Endothelial cell of hepatic sinusoid (primary cell): ENCODE measurements around the gene SLC4A11.
"Not testable (repeated sequence)": the region's sequence is repeated elsewhere in the genome, so short reads cannot be mapped to it uniquely, and the experiment has no call there.

Experiments
- in situ Hi-C: cut with HindIII; loops from 2 replicates; pipeline ENCODE4 v1.10.0; 2017; ENCODE audit warnings: low sequenced_read_pairs

Gene SLC4A11

DNA sequence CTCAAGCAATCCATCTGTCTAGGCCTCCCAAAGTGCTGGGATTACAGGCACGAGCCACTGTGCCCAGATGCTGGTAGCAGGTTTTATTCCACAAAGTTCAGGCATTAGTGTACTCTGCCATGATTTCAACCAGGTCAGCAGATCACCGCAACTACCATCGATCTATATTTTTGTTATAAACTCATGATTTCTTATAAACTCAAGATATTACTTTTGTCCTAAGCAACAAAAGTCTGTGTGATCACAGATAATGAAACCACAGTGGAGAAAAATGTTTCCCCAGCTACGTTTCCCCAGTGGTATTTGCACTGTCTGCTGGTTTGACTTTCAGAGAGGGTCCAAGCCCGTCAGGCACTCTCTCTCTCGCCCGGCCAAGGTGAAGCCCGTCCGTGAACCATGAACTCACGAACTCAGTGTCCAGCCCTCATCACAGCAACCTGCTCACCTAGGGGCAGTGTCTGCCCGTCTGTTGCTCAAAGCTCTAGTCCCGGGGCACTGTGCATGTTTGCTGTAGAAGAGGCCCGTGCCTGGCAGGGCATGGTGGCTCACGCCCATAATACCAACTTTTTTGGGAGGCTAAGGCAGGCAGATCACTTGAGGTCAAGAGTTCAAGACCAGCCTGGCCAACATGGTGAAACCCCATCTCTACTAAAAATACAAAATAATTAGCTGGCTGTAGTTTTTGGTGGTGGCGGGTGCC is 7.0 kb downstream of the SLC4A11 start:
- in situ Hi-C loops: no loop called here

DNA sequence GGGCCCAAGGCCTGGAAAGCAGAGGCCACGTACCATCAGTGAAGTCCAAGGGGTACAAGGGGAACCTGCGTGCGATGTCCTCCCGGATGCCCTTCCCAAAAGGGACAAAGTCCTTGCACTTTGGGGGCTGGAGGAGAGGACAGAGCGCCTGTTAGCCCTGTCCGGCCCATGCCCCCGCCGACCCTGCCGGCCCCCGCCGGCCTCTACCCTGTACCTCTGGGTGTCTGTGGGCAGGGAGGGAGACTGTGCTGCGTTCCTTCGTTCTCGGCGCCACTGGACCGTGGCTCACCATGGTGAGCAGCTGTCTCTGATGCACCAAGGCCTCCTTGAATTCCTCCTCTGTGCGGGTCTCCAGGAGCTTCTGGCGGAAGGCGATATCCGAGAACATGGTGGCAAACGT is 7.9 kb downstream of the SLC4A11 start:
- in situ Hi-C loops: no loop called here

DNA sequence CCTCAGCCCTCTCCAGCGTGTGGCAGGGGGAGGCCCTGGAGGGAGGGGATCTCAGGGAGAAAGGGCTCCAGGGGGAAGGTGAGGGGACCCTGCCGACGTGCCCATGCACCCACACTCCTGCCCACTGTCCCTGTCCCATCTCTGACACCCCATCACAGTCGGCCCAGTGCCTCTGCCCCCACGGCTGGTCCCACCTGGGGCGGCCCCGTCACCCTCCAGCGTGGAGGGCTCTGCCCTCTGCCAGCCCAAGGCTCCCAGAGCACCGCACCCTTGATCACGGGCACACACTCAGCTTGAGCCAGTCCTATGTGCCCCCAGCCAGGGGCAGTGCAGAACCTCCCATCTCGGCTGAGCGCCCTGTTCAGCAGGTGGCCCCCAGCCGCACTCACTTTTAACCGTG is 9.2 kb downstream of the SLC4A11 start:
- in situ Hi-C loops: no loop called here

DNA sequence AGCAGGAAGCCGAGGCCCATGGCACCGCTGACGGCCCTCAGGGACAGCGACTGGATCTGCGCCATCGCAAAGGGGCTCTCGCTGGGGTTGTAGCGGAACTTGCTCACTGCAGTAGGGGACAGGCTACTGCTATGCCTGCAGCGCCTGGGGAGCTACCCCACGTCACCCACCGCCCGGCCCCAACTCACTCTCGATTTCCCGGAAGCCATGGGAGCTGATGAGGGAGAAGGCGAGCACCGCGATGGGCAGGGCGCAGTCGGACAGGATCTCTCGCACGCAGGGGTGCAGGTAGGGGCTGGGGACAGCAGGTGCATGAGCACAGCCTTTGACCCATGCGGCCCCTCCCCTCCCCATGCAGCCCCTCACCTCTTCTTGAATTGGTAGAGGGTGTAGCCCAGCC is 9.8 kb downstream of the SLC4A11 start:
- in situ Hi-C loops: no loop called here

DNA sequence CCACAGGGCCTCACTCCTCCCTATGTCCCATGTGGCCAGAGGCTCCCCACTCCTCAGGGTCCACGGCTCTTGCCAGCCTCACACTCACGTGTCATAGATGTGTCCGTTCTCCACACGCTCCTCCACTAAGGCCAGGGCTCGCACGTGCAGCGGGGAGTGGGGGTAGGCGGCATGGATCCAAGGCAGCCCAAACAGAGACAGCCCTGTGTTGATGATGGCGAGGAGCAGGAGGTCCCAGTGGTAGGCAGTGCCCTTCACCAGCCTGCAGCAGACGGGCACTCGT is 10.3 kb downstream of the SLC4A11 start:
- in situ Hi-C loops: no loop called here

DNA sequence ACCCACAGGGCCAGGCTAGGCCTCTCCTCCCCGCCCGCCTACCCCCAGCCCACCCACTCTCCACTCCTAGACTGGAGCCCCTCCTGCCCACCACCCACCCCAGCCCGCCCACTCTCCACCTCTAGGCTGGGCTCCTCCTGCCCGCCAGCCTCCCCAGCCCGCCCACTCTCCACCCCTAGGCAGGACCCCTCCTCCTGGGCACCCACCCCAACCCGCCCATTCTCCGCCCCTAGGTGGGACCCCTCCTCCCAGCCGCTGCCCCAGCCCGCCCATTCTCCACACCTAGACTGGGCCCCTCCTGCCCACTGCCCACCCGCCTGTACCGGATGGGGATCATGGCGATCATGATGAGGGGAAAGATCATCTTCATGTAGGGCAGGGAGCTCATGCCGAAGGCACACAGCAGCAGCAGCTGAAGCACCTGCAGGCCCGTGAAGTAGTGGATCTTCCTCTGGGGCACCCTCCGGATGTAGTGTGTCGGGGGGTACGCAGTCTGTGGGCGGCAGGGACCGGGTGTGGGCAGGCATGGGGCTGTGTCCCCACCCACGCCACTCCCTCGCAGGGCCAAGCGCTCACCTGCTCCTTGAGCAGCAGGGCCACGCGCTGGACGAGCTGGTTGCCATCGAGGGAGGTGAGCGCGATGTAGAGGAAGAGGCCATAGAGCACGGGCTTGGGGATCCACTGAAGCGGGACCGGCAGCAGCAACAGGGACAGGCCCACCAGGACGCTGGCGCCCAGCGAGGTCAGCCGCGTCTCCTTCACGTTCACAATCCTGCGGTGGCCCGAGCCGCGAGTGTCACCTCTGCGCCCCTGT is 10.8 kb downstream of the SLC4A11 start:
- in situ Hi-C loops: no loop called here

DNA sequence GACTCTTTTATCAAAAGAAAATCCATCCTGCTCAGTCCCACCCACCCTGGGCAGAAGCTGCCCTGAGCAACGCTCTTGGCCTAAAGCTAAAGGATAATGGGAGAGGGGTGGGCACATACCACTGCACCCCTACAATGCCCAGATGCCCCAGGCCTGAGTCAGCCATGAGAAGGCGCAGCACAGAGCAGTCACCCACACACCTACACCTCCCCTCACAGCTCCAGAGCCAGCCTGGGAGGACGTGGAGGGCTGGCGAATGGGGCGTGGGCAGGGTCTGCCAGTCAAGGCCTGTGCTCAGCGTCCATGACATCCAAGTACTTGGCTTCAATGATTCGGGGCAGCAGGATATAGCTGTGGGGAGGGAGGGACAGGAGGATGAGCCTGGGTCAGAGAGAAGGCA is 11.5 kb downstream of the SLC4A11 start:
- in situ Hi-C loops: no loop called here

DNA sequence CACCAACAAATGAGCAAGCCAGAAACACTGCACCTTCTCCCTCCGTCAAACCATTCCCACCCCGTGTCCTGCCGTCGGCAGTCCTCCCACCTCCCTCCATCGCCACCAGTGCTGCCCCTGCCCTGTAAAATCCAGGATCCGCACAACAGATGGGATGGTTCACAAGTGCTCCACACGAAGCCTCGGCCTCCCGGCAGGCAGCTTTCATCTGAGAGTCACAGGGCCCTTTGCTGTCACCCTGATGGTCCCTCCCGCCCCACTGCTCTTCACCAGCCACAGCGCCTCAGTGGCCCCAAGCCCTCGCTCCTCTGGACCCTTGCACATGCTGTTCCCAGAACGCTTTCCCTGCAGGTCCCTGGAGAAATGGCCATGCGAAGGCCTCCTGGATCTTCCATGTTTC is 12.1 kb downstream of the SLC4A11 start:
- in situ Hi-C loops: no loop called here

DNA sequence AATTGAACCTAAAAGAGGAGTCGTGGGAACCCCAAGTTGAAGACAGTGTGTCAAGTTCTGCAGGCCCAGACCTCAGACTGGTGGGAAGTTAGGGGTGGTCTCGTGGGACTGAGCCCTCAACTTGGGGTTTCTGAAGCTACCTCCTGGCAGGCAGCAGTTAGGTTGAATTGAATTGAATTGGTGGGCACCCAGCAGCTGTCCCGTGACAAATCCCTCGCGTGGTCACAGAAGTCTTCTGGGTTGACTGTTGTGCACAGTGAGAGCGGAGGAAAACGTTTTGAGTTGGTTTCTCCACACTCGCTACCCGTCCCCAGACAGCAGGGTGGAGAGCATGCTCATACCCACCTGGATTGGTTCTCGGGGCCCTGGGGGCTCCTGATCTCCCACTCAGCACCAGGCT is 12.9 kb downstream of the SLC4A11 start:
- in situ Hi-C loops: no loop called here

DNA sequence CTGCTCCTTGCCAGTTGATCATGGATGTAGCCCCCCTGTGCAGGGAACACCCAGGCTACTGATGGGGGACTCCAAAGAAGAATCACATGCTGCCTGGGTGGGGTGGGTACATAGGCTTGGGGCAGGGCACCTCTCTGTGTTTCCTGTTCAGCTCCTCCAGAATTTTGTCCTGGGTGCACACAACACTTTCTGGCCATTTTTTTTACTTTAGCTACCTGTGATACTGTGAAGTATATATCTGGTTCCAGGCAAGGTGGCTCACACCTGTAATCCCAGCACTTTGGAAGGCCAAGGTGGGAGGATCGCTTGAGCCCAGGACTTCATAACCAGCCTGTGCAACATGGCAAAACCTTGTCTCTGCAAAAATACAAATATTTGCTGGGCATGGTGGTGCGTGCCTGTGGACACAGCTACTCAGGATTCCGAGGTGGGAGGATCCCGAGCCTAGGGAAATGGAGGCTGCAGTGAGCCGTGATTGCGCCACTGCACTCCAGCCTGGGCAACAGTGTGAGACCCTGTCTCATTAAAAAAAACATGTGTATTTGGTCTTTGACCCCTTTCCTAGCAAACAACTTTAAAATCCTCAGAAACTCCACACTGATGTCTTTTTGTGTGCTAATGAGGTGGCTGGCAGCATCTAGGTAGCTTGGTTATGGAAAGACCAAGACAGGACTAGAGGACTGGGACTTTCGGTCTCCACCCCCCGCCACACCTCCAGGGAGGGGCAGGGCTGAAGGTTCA is 14.1 kb downstream of the SLC4A11 start:
- in situ Hi-C loops: no loop called here

DNA sequence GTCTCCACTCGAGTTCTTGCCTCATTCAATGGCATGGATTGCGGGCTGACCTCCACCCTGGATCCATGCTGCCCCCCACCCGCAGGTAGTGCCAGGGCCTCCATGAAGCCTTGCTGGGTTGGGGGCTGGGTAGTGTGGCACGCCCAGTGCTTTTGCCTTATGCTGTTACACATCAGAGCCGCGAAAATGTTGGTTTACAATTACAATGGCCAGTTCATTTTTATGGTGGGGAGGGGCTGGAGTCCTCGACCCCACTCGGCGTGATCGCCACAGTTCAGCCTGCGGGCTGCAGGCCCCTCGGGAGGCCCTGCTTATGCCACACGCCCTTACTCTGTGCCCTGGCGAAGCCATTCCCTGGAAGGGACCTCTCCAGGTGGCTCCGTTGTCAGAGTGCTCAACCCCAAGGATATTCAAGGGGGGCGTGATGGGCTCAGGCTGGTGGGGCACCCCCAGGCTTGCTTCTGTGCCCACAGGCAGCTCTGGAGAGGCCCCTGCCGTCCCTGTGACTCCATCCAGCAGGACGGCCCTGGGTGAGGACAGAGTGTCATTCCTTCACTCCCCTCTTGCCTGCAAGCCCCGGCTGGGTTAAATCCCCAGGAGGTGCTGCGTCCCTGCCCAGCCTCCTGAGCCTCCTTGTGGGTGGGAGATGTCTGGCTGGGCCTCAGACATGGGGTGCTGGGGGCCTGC is 14.9 kb downstream of the SLC4A11 start:
- in situ Hi-C loops: no loop called here

DNA sequence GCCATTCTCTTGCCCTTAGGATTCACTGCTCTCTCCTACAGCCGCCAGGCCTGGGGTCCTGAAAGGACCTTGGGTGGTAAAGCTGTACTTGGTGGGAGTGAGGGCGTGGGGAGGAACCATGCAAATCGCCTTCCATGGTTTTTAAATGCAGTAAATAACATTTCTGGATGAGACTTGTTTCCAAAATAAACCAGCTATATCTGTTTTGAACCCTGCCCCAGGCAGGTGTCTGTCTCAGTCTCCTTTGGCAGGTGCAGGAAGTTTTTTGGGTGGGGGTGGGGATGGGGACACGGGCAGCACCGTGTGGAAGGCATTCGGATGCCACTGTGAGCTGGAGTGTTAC is 15.4 kb downstream of the SLC4A11 start:
- in situ Hi-C loops: no loop called here

DNA sequence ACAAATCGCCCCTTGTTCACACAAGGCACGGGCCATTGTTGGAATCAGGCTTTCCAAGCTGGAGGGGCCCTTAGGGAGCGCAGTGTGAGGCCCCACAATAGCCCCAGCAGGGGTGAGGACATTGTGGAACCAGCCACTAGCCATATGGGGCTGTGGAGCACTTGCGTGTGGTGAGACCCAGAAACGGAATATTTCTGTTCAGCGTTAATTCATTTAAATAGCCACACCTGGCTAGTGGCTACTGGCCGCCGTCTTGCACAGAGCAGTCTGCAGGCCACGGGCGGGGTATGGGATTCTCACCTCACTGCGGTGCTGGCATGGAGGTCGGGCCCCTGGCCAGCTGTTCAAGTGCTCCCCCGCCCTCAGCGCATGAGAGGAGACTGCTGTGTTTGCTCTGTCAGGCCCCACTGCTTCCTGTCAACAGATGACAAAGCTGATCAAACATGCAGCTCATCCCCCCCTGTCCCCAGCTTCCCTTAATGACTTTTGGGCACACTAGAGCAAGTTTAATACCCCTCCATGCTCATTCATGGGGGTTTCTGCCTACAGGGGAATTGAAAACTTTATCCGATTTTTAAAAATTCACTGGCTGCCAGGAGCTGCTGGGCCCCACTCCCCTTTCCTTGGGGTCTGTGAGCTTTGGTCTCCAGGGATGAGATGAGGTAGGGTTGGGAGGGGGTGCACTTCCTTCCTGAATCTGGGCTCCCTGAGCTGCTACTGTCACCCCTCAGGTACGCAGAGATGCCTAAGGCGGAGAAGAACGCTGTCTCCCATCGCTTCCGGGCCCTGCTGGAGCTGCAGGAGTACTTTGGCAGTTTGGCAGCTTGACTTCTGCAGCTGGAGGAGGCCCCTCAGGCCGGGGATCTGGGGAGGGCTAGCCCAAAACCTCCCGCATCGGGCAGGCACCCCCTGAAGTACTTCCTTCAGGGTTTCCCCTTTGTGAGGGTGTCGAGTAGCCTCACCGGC is 16.1 kb downstream of the SLC4A11 start:
- in situ Hi-C loops: no loop called here

DNA sequence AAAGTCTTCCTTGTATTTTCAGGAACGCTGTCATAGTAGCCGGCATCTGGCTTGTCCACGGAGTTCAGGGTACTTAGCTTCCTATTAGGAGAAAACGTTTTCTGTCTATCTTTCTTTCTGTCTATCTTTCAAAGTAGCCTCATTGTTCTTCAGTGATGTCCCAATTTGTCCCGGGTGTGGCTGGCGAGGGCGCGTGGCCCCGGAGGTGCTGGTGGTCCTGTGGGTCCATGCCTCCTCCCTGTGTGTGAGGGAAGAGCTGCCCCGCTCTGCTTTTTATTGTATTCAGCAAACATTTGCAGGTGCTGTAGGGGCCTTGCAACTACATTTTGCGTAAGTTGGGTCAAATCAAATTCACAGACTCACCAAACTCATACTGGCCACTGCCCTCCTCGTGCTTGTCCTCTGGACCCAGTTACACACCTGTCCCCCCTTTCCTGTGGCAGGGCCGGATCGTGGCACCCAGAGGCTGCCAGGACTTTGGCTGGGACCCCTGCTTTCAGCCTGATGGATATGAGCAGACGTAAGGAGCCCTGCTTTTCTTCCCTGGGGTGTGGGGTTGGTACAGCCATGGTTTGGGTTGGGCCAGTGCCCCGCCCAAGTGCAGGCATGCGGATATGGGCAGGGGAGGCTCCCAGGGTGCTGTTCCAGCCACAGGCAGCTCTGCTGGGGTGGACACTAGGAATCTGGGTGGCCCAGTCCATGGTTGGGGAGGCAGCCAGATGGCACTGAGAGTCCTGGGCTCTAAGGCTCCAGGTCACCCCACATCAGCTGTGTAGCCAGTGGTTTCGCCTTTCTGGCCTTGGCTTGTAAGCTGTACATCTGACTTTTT is 17.4 kb downstream of the SLC4A11 start:
- in situ Hi-C loops: no loop called here

DNA sequence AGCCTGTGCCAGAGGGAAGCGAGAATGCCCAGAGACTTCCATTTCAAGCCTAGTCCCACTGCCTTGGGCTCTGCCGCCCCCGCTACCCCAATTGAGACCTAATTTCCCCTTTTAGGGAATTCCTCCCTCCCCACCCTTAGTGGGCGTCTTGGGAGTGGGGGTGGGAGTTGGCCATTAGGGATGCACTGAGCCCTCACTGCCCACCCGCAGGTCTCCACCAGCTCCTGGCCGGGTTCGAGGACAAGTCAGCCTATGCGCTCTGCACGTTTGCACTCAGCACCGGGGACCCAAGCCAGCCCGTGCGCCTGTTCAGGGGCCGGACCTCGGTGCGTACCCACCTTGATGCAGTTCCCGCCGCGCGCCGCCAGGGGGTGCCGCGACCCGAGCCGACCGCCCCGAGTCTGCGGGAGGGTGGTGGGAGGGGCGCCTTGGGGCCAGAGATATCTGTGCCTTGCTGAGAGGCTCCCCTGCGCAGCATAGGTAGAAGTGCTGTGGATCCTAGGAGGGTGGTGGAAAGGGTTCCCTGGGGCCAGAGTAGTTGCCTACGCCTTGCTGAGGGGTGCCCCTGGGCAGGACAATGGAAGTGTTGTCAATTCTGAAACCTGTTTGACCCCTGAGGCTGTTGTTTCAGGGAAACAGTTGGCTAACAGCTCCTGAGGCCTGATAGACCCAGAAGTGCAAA is 20.5 kb downstream of the SLC4A11 start:
- in situ Hi-C loops: no loop called here

DNA sequence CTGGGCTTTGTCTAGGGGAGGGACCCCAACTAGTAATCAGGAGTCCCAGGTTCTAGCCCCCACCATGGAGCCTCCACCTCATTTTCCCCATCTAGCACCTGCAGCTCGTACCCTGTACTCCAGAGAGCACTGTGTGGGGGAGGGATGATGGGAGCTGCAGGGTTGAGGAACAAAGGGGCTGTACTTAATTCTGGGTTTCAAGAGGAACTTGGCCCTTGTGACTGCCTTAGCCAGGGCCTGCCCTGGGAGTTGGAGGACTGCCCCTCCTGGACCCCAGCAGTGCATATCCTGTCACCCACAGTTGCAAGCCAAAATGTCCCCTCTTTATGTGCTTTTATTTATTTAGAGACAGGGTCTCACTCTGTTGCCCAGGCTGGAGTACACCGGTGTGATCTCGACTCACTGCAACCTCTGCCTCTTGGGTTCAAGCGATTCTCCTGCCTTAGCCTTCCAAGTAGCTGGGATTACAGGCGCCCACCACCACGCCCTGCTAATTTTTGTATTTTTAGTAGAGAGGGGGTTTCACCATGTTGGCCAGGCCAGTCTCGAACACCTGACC is 23.6 kb downstream of the SLC4A11 start:
- in situ Hi-C loops: not testable (repeated sequence)

DNA sequence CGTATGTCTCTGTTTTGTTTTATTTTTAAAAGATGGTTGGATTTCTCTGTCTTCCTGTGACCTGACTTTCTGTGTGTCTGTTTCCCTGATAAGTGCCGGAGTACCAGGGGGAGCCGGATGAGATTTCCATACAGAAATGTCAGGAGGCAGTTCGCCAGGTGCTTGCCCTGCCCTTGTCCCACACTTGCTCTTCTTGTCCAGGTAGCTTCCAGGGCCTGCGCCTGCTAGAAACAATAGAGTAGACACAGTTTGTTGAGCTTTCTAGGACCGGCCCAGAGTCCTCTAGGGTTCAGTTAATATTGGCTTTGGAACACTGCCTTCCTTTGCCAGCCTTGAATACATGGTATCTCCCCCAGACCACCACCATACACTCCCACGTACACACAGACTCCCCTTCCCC is 25.8 kb downstream of the SLC4A11 start:
- in situ Hi-C loops: loop anchor here (5.0 kb wide), 1 partner anchor 64 kb away; no protein-coding TSS in a partner anchor

DNA sequence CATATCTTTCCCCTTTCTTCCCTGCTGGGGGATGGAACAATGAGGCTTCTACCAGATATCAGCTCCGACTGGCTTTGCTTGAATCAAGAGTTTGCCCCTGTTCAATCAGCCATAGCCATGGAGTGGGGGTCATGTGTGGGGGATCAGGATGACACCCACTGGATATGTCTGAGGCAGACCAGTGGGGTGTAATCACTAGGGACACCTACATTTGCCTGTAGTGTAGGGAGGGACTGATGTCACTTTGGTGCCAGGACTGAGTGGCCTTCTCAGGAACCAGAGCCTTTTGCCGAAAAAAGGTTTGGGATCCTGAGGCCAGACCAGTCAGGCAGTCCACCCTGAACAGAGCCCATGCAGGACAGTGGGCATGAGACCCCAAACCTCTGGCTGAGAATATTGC is 28.6 kb downstream of the SLC4A11 start:
- in situ Hi-C loops: loop anchor here (5.0 kb wide), 1 partner anchor 67 kb away; no protein-coding TSS in a partner anchor

DNA sequence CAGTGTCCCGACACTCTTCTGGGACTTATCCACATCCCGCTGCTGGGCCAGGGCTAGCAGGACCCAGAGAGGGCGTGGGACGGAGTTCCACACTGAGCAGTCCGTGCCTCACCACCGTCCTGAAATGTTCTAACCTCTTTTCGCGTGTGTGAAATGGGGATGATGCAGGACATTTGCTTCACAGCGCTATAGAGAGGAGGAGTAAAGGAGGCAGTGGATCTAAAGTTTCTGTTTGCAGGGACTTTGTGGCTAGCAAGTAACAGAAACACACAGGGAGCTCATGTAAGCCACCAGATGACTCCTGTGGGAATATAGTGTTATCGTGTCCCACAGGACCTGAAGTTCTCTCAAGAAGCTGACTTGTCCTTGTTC is 29.1 kb downstream of the SLC4A11 start:
- in situ Hi-C loops: loop anchor here (5.0 kb wide), 2 partner anchors 37 to 67 kb away; no protein-coding TSS in a partner anchor
